ENCODE measurements around the gene DCTN3.

DCTN3 gene

GRCh38 chr9:34620061-34620994 is at the start of gene DCTN3:
Gene DCTN3, minus strand, starts transcription at chr9:34620495. Its CDS starts 31 bp downstream, at chr9:34620464.
- Mint-ChIP-seq H3K4me3 (peak within 1 kb of the TSS; percentile 95), H3K9me3 (ENCODE audit: low read depth) (no peaks in the 10 kb centered on the region), H3K36me3 (peaks cover 6% of the 10 kb centered on the region), H3K4me1 (ENCODE audit: low read depth) (peaks cover 28% of the 10 kb centered on the region), H3K27me3 (peaks cover 12% of the 10 kb centered on the region), H3K27ac (peak within 1 kb of the TSS; percentile 66)

- no peaks in the 10 kb centered on the region for H3K27me3 Mint-ChIP-seq
- H3K4me3 Mint-ChIP-seq = peak overlapping the region; percentile 91
- peak overlapping the region; percentile 70 for H3K27ac Mint-ChIP-seq
- peaks cover 9% of the 10 kb centered on the region for H3K9me3 Mint-ChIP-seq (ENCODE audit: low read depth)
- peaks cover 45% of the 10 kb centered on the region for H3K4me1 Mint-ChIP-seq (ENCODE audit: low read depth)
- H3K36me3 Mint-ChIP-seq = peaks cover 14% of the 10 kb centered on the region
These were observed 45.3 kb upstream of the DCTN3 start for GRCh38 chr9:34665381-34666250.

DNA sequence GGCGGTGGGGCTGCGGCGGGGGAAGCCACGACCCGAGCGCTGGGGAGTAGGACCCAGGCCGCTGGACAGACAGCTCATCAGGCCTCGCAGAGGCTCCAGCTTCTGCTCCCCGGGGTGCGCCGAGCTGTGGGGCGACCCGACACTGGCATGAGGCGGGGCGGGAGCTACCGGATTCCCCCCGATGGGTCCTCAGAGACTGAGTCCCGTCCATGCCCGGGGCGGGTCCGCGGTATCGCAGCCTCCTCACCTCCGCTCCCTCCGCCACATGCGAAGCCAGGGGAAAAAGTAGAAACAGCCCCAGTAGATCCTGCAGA is 44.7 kb upstream of the DCTN3 start:
- Mint-ChIP-seq H3K36me3 (peaks cover 13% of the 10 kb centered on the region), H3K9me3 (ENCODE audit: low read depth) (peaks cover 5% of the 10 kb centered on the region), H3K4me1 (ENCODE audit: low read depth) (peaks cover 47% of the 10 kb centered on the region), H3K4me3 (peak overlapping the region; percentile 91), H3K27ac (no peak overlapping the region), H3K27me3 (no peaks in the 10 kb centered on the region)

DNA sequence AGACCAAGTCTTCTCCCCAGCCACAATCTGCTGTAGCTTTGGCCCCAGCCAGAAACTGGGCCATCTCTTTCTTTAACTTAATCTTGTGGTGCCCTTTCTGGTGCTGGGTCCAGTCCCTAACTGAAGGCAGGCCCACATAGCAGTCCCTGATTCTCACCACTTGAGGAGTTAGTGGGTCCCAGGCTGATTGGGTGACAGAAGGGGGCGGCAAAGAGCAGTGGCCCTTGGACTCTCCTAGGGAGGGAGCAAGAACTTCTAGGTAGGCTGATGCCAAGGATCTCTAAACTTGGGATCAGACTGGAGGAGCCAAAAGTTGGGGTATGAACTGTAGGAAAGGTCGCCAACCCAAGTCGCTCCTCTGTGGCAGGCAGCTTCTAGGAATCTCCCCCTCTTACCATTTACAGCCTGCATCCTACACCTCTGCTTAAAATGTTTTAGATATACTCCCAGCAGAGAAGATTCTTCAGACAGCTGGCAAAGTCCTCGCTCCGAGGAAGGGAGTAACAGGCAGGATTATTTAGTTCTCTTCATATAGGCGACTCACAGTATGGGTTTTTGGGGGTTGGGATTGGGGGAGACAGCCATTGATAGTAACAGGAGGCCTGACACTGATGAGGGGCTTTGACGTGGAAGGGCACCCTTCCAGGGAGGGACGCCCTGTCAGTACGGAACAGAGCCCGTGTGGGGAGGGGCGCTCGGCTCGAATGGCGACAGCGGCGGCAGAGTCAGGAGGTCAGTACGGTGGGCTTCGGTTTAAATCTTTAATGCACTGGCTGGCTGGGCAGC is 44.2 kb upstream of the DCTN3 start:
- Mint-ChIP-seq H3K36me3 (peaks cover 9% of the 10 kb centered on the region), H3K4me1 (ENCODE audit: low read depth) (peaks cover 47% of the 10 kb centered on the region), H3K27ac (peak overlapping the region; percentile 87), H3K4me3 (peak overlapping the region; percentile 91), H3K27me3 (no peaks in the 10 kb centered on the region), H3K9me3 (ENCODE audit: low read depth) (peaks cover 5% of the 10 kb centered on the region)

GRCh38 chr9:34663303-34663605 is 43.0 kb upstream of the DCTN3 start:
- H3K27ac Mint-ChIP-seq = peak overlapping the region; percentile 87
- no peaks in the 10 kb centered on the region for H3K9me3 Mint-ChIP-seq (ENCODE audit: low read depth)
- H3K4me1 Mint-ChIP-seq (ENCODE audit: low read depth) = peaks cover 47% of the 10 kb centered on the region
- no peaks in the 10 kb centered on the region for H3K27me3 Mint-ChIP-seq
- H3K4me3 Mint-ChIP-seq = peak overlapping the region; percentile 25
- peaks cover 6% of the 10 kb centered on the region for H3K36me3 Mint-ChIP-seq

- H3K4me1 Mint-ChIP-seq (ENCODE audit: low read depth) = peaks cover 47% of the 10 kb centered on the region
- peak within 1 kb of the TSS; percentile 87 for H3K27ac Mint-ChIP-seq
- H3K27me3 Mint-ChIP-seq = no peaks in the 10 kb centered on the region
- peak within 1 kb of the TSS; percentile 25 for H3K4me3 Mint-ChIP-seq
- H3K36me3 Mint-ChIP-seq = peaks cover 6% of the 10 kb centered on the region
- no peaks in the 10 kb centered on the region for H3K9me3 Mint-ChIP-seq (ENCODE audit: low read depth)
These were observed 42.4 kb upstream of the DCTN3 start, which contains the start of gene CCL27 for GRCh38 chr9:34662526-34663302. Gene CCL27, minus strand, starts transcription at chr9:34662657. Its CDS starts 24 bp downstream, at chr9:34662633.

GRCh38 chr9:34659592-34660253 is 39.4 kb upstream of the DCTN3 start:
- Mint-ChIP-seq H3K27ac (no peak overlapping the region), H3K36me3 (peaks cover 6% of the 10 kb centered on the region), H3K4me3 (no peak overlapping the region), H3K27me3 (no peaks in the 10 kb centered on the region), H3K9me3 (ENCODE audit: low read depth) (no peaks in the 10 kb centered on the region), H3K4me1 (ENCODE audit: low read depth) (peaks cover 42% of the 10 kb centered on the region)

GRCh38 chr9:34658461-34658860 is 38.2 kb upstream of the DCTN3 start:
- H3K9me3 Mint-ChIP-seq (ENCODE audit: low read depth) = no peaks in the 10 kb centered on the region
- peaks cover 6% of the 10 kb centered on the region for H3K36me3 Mint-ChIP-seq
- peaks cover 32% of the 10 kb centered on the region for H3K4me1 Mint-ChIP-seq (ENCODE audit: low read depth)
- no peak overlapping the region for H3K27ac Mint-ChIP-seq
- H3K27me3 Mint-ChIP-seq = no peaks in the 10 kb centered on the region
- no peak overlapping the region for H3K4me3 Mint-ChIP-seq

- Mint-ChIP-seq H3K27ac (no peak overlapping the region), H3K4me3 (no peak overlapping the region), H3K4me1 (ENCODE audit: low read depth) (peaks cover 31% of the 10 kb centered on the region), H3K36me3 (peaks cover 6% of the 10 kb centered on the region), H3K9me3 (ENCODE audit: low read depth) (no peaks in the 10 kb centered on the region), H3K27me3 (no peaks in the 10 kb centered on the region)
These were observed 36.7 kb upstream of the DCTN3 start for GRCh38 chr9:34656992-34657391.

GRCh38 chr9:34655394-34655793 is 35.1 kb upstream of the DCTN3 start:
- Mint-ChIP-seq H3K4me3 (no peak overlapping the region), H3K36me3 (peaks cover under 1% of the 10 kb centered on the region), H3K9me3 (ENCODE audit: low read depth) (no peaks in the 10 kb centered on the region), H3K4me1 (ENCODE audit: low read depth) (peaks cover 25% of the 10 kb centered on the region), H3K27me3 (no peaks in the 10 kb centered on the region), H3K27ac (peak overlapping the region; percentile 29)

GRCh38 chr9:34654323-34655051 is 34.2 kb upstream of the DCTN3 start:
- H3K4me1 Mint-ChIP-seq (ENCODE audit: low read depth) = peaks cover 25% of the 10 kb centered on the region
- no peaks in the 10 kb centered on the region for H3K36me3 Mint-ChIP-seq
- H3K9me3 Mint-ChIP-seq (ENCODE audit: low read depth) = no peaks in the 10 kb centered on the region
- no peak overlapping the region for H3K4me3 Mint-ChIP-seq
- H3K27ac Mint-ChIP-seq = peak overlapping the region; percentile 41
- no peaks in the 10 kb centered on the region for H3K27me3 Mint-ChIP-seq

DNA sequence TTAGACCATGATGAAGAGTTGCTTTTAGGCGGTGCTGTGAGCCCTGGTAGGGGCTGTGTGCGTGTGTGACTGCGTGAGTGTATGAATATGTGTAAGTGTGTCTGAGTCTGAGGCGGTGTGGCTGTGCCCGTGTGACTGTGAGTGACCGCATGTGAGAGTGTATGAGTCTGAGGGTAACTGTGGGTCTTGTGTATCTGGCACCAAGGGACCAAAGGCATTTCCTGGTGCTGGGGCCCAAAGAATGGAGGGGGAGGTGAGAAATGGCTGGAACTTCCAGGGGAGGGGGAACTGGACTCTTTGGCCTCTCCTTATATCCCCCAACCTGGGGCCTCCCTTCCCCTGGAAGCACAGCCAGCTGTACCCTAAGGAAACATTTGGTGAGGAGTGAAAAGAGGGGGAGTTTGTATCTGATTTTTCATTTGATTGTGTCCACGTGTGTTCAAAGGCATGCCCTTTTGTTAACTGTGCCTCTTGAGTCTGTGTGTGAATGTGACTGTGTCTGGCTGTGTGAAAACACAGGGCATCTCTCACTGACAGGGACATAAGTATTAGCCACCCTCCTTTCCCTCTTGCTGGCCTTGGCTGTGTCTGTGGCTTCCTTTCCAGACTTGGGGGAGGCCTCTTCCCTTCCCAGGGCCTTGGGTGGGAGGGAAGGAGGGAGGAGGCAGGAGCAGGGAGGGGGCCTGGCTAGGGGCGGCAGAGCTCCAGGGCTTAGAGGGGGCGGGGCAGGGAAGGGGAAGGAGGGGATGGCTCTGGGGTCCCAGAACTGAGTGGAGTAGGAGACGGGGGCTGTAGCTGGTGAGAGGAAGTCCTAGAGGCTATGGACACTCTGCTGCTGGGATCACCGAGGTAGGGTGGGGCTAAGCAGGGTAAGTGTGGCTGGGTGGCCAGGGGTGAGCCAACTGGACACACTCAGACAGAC is 33.1 kb upstream of the DCTN3 start:
- no peaks in the 10 kb centered on the region for H3K27me3 Mint-ChIP-seq

More for the DNA sequence above, 33.1 kb upstream of the DCTN3 start:
- H3K9me3 Mint-ChIP-seq (ENCODE audit: low read depth) = no peaks in the 10 kb centered on the region
- peaks cover 35% of the 10 kb centered on the region for H3K4me1 Mint-ChIP-seq (ENCODE audit: low read depth)
- no peak overlapping the region for H3K4me3 Mint-ChIP-seq
- H3K27ac Mint-ChIP-seq = peak overlapping the region; percentile 1
- peaks cover 3% of the 10 kb centered on the region for H3K36me3 Mint-ChIP-seq
